Chondrocyte (in vitro differentiated cells): ENCODE results near the gene PNPT1. TPM values are rescaled to one million over a fixed set of nuclear protein-coding genes. Genes with fewer than 3 reads are reported as not detected.

Experiments
- DNase-seq: peaks from one replicate; pipeline ENCODE4 v3.0.0; 2021; ENCODE audit warnings: mixed read lengths, low spot score
- H3K27ac Mint-ChIP-seq: one replicate; pipeline ENCODE4 v1.8.0; 2021; ENCODE audit warnings: mild to moderate bottlenecking, moderate library complexity, mixed read lengths; ENCODE audit not compliant: unreplicated experiment
- H3K27me3 Mint-ChIP-seq: 2 replicates; pipeline ENCODE4 v1.8.0; 2021; ENCODE audit warnings: low read depth, mixed read lengths
- H3K36me3 Mint-ChIP-seq: 2 replicates; pipeline ENCODE4 v1.8.0; 2021; ENCODE audit warnings: low read depth, mixed read lengths
- H3K4me1 Mint-ChIP-seq: 2 replicates; pipeline ENCODE4 v1.8.0; 2021; ENCODE audit warnings: low read depth, mild to moderate bottlenecking, mixed read lengths
- H3K4me3 Mint-ChIP-seq: one replicate; pipeline ENCODE4 v1.8.0; 2021; ENCODE audit warnings: mild to moderate bottlenecking, moderate library complexity, mixed read lengths; ENCODE audit not compliant: unreplicated experiment
- H3K9me3 Mint-ChIP-seq: 2 replicates; pipeline ENCODE4 v1.8.0; 2021; ENCODE audit warnings: low read depth, mixed read lengths
- CTCF ChIP-seq: fragments of 200-600 bp; sonication (generic); IDR thresholded peaks from 2 replicates; pipeline ENCODE4 v1.5.0; 2021; ENCODE audit warnings: antibody characterized with exemption, mild to moderate bottlenecking, moderate library complexity
- total RNA-seq: library from RNA; stranded (reverse); gene quantifications from 3 replicates; pipeline ENCODE4 v1.2.1, GENCODE V29; 2021

PNPT1 gene
- total RNA-seq, 1 donor from 2014 or later, result 13.1 TPM

- peaks cover 7% of the 10 kb centered on the region for H3K36me3 Mint-ChIP-seq
Measured at GRCh38 chr2:55617175-55618024, 76.2 kb downstream of the PNPT1 start, which contains the start of gene PPP4R3B. TSS of gene PPP4R3B (minus strand) at chr2:55617622. CDS start at chr2:55617285, 337 bp downstream.

DNA sequence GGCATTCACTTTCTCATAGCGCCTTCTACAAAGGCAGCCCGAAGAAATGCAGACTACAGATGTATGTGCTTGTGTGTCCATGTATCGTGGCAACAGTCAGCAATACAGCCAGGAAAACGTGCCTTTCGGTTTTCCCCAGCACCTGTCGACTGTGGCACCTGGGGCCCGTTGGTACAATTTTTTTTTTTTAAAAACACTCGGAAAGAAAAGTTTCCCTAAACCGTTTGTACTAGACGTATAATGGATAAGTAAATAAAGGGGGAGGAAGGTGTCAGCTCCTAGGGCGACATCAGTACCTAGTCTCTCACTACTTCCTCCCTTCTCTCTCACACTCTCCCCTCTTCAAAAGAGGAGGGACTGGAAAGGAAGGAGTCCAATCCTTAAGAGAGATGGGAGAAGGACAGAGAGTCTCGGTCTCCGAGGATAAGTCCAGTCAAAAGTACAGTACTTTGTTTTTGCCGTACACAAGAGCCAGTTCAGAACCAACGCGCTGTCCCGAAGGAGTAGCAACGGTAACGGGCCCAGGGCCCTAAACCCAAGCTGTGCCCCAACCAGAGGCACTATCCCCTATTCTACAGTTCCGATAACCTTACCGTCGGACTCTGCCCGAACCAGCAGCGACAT is 77.0 kb downstream of the PNPT1 start:
- no peak overlapping the region for H3K27ac Mint-ChIP-seq
- H3K4me3 Mint-ChIP-seq, result no peak overlapping the region
- H3K27me3 Mint-ChIP-seq, result no peaks in the 10 kb centered on the region
- peaks cover 28% of the 10 kb centered on the region for H3K4me1 Mint-ChIP-seq
- no peaks in the 10 kb centered on the region for H3K9me3 Mint-ChIP-seq
- DNase-seq, result no peak
- peaks cover 7% of the 10 kb centered on the region for H3K36me3 Mint-ChIP-seq
- peak; percentile 6 for TF ChIP-seq CTCF

More at GRCh38 chr2:55617175-55618024, 76.2 kb downstream of the PNPT1 start, which contains the start of gene PPP4R3B:
- H3K4me3 Mint-ChIP-seq, result no peak within 1 kb of the TSS
- H3K27ac Mint-ChIP-seq, result no peak within 1 kb of the TSS
- H3K9me3 Mint-ChIP-seq, result no peaks in the 10 kb centered on the region
- peak; percentile 63 for TF ChIP-seq CTCF
- peaks cover 28% of the 10 kb centered on the region for H3K4me1 Mint-ChIP-seq
- peak; percentile 100 for DNase-seq
- no peaks in the 10 kb centered on the region for H3K27me3 Mint-ChIP-seq

GRCh38 chr2:55611997-55612396 is 81.6 kb downstream of the PNPT1 start:
- no peaks in the 10 kb centered on the region for H3K27me3 Mint-ChIP-seq
- no peak overlapping the region for H3K4me3 Mint-ChIP-seq
- H3K9me3 Mint-ChIP-seq, result no peaks in the 10 kb centered on the region
- peaks cover 19% of the 10 kb centered on the region for H3K4me1 Mint-ChIP-seq
- no peak for DNase-seq
- H3K36me3 Mint-ChIP-seq, result peaks cover 6% of the 10 kb centered on the region
- no peak for TF ChIP-seq CTCF
- no peak overlapping the region for H3K27ac Mint-ChIP-seq

DNA sequence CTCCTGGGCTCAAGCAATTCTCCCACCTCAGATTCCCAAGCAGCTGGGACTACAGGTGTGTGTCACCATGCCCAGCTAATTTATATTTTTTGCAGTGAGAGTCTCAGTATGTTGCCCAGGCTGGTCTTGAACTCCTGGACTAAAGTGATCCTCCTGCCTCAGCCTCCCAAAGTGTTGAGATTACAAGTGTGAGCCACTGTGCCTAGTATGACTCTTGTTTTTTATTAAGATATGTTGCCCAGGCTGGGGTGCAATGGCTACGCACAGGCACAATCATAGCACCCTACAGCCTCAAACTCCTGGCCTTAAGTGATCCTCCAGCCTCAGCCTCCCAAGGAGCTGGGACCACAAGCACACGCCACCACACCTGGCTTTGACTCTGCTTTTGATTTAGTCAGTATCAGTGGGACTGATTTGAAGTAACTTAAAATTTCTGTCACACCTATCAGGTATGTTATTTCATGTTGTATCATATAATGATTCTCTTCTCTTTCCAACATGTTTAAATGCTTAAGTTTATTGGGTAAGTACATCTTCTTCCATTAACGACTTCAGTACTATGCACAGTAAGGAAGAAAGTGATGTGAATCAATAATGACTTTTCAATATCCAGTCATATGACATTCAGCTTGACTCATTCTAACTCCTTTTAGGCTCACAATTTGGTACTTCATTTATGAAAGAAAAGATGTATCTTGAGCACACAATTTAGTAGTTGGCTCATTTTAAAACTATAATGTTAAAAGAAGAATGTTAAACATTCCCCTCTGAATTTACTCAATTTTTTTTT is 82.5 kb downstream of the PNPT1 start:
- Mint-ChIP-seq H3K27ac (no peak overlapping the region), H3K9me3 (no peaks in the 10 kb centered on the region), H3K4me1 (peaks cover 18% of the 10 kb centered on the region), H3K36me3 (peaks cover 6% of the 10 kb centered on the region), H3K4me3 (no peak overlapping the region), H3K27me3 (no peaks in the 10 kb centered on the region)
- DNase-seq, result no peak
- TF ChIP-seq CTCF, result no peak
